ENCODE data around the gene SCO2.

DNA sequence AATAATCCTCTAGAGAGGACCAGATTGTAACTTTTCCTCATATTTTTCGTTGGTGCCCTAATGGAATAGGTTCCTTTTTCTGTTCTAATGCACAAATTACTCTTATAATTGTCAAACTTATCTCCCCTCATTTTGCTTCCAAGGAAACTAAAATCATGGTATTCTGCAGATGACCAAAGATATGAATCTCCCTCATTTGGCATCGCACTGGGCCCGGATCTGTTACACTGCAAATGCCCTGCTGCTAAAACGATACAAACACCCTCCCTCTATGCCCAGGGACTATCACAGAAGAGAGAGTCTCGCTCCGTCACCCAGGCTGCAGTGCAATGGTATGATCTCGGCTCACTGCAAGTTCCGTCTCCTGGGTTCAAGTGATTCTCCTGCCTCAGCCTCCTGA is 27.9 kb upstream of the SCO2 start:
- TF ChIP-seq, protein P1, sequence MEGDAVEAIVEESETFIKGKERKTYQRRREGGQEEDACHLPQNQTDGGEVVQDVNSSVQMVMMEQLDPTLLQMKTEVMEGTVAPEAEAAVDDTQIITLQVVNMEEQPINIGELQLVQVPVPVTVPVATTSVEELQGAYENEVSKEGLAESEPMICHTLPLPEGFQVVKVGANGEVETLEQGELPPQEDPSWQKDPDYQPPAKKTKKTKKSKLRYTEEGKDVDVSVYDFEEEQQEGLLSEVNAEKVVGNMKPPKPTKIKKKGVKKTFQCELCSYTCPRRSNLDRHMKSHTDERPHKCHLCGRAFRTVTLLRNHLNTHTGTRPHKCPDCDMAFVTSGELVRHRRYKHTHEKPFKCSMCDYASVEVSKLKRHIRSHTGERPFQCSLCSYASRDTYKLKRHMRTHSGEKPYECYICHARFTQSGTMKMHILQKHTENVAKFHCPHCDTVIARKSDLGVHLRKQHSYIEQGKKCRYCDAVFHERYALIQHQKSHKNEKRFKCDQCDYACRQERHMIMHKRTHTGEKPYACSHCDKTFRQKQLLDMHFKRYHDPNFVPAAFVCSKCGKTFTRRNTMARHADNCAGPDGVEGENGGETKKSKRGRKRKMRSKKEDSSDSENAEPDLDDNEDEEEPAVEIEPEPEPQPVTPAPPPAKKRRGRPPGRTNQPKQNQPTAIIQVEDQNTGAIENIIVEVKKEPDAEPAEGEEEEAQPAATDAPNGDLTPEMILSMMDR (conservative IDR thresholded peaks at IDR 0.05; ENCODE audit: low read depth, low read length), result no peak
- no peak for TF ChIP-seq POLR2A (IDR thresholded peaks at IDR 0.05; ENCODE audit: low read depth, low read length)
- TF ChIP-seq RFX5 (IDR thresholded peaks at IDR 0.05; ENCODE audit: low read depth, low read length), result no peak
- no peak for TF ChIP-seq CHD1 (IDR thresholded peaks at IDR 0.05; ENCODE audit: low read depth, low read length)
- no peak for TF ChIP-seq SMC3 (IDR thresholded peaks at IDR 0.05; ENCODE audit: low read depth, low read length)
- TF ChIP-seq MAZ (IDR thresholded peaks at IDR 0.05; ENCODE audit: borderline replicate concordance, low read depth, low read length), result no peak
- no peak for TF ChIP-seq MXI1 (IDR thresholded peaks at IDR 0.05; ENCODE audit: borderline replicate concordance, low read depth, low read length)
